ENCODE results near the gene AMBP. TPM values are rescaled to one million over a fixed set of nuclear protein-coding genes. Genes with fewer than 3 reads are reported as not detected.
"Not testable (repeated sequence)": the region's sequence is repeated elsewhere in the genome, so short reads cannot be mapped to it uniquely, and the experiment has no call there.

Gene AMBP
- total RNA-seq, 6 experiments from 2014 or later: not detected

- H3K27ac Mint-ChIP-seq; DNase-seq; H3K4me3 Mint-ChIP-seq; H3K9me3 Mint-ChIP-seq; H3K36me3 Mint-ChIP-seq (ENCODE audit: low read depth): not testable (repeated sequence)
- Mint-ChIP-seq H3K4me1 (ENCODE audit: low read depth) (peaks cover 10% of the 10 kb centered on the region; the same call in 1 of the 2 replicates), H3K27me3 (ENCODE audit: insufficient read depth) (peaks cover 16% of the 10 kb centered on the region)
- peak; percentile 5; the same call in 1 of the 2 replicates for TF ChIP-seq CTCF (IDR thresholded peaks at IDR 0.05)
Observed at GRCh38 chr9:114082763-114083412, 4.8 kb upstream of the AMBP start.

GRCh38 chr9:114082017-114082762 is 4.1 kb upstream of the AMBP start:
- DNase-seq: peak; percentile 76
- Mint-ChIP-seq H3K27ac (no peak overlapping the region), H3K4me3 (no peak overlapping the region; the same call in 1 of the 2 replicates), H3K27me3 (ENCODE audit: insufficient read depth) (peaks cover 20% of the 10 kb centered on the region), H3K9me3 (no peaks in the 10 kb centered on the region), H3K4me1 (ENCODE audit: low read depth) (peaks cover 10% of the 10 kb centered on the region; the same call in 1 of the 2 replicates), H3K36me3 (ENCODE audit: low read depth) (no peaks in the 10 kb centered on the region)
- peak; percentile 98 for TF ChIP-seq CTCF (IDR thresholded peaks at IDR 0.05)

DNA sequence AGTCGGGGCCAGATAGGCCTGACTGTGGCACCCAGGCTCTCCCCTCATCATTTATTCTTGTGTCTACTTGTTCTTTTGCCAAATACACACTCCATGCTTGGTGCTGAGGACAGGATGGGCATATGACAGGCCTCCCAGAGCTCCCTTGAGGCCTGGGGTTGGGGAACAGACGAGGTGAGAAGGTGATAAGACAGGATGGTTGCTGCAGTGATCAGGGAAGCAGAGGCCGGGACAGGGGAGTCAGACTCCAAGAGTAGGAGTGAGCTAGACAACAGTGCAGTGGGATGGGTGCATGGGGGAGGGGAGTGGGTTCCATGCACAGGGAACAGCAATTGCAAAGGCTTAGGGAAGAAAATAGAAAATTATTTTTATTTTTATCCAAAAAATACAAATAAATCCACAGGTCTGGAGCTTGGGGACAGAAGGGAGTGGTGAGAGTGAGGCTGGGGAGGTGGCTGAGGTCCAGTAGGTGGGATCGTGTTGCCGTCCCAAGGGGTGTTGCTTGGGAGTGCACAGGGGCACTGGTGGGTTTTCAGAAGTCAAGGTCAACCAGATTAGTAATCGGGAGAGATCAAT is 3.4 kb upstream of the AMBP start:
- Mint-ChIP-seq H3K27ac (no peak overlapping the region), H3K9me3 (no peaks in the 10 kb centered on the region), H3K36me3 (ENCODE audit: low read depth) (no peaks in the 10 kb centered on the region), H3K27me3 (ENCODE audit: insufficient read depth) (peaks cover 20% of the 10 kb centered on the region), H3K4me3 (no peak overlapping the region), H3K4me1 (ENCODE audit: low read depth) (peaks cover 10% of the 10 kb centered on the region; the same call in 1 of the 2 replicates)
- DNase-seq: no peak
- no peak for TF ChIP-seq CTCF (IDR thresholded peaks at IDR 0.05)

GRCh38 chr9:114080773-114081440 is 2.8 kb upstream of the AMBP start:
- Mint-ChIP-seq H3K36me3 (ENCODE audit: low read depth) (no peaks in the 10 kb centered on the region), H3K9me3 (no peaks in the 10 kb centered on the region), H3K27me3 (ENCODE audit: insufficient read depth) (peaks cover 26% of the 10 kb centered on the region), H3K4me1 (ENCODE audit: low read depth) (peaks cover 5% of the 10 kb centered on the region; the same call in 1 of the 2 replicates), H3K27ac (no peak overlapping the region), H3K4me3 (no peak overlapping the region)
- no peak for DNase-seq
- TF ChIP-seq CTCF (IDR thresholded peaks at IDR 0.05): no peak

DNA sequence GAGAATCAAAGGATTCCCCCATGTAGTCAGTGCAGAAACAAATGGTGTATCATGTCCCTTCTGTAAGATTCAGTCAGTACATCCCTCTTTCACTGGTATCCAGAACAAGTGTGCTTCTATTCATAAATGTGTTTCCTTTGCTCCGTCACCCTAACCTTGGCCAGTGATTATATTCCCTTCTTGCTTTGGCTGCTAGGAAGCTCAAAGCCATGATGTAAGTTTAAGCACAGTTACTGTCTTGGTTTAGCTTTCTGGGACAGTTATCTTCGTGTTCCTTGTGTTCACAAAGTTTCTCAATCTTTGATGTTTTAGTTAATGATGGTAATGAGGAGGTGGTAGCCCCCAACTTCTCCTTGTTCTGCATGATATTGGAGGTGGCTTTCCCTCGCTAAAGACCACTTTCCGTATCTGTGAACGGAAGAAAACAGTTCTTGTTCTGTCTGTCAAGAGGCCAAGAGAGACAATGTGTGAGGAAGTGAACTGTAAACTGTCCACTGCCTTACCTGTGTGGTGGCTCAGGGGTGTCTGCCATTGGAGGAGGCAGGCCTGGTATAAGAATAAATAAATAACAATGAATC is 2.2 kb upstream of the AMBP start:
- H3K27ac Mint-ChIP-seq: no peak overlapping the region
- no peaks in the 10 kb centered on the region for H3K36me3 Mint-ChIP-seq (ENCODE audit: low read depth)
- TF ChIP-seq CTCF (IDR thresholded peaks at IDR 0.05): no peak
- H3K9me3 Mint-ChIP-seq: no peaks in the 10 kb centered on the region
- no peak overlapping the region for H3K4me3 Mint-ChIP-seq
- no peak for DNase-seq
- H3K27me3 Mint-ChIP-seq (ENCODE audit: insufficient read depth): peaks cover 32% of the 10 kb centered on the region
- peaks cover 5% of the 10 kb centered on the region; the same call in 1 of the 2 replicates for H3K4me1 Mint-ChIP-seq (ENCODE audit: low read depth)

Measured in HFFc6 (cell line).